K562 (cell line): Measurements from ENCODE around the gene ALG14. TPM values are rescaled to one million over a fixed set of nuclear protein-coding genes. Genes with fewer than 3 reads are reported as not detected.

Experiments
- ATAC-seq: fragments of 200-7000 bp; cut with Tn5 transposase; 3 replicates; pipeline ENCODE4 v1.9.1; 2020; ENCODE audit warnings: moderate library complexity
- BruUV-seq: library from RNA; stranded (reverse); fragments of 400-500 nt; replicated peaks from 2 replicates; lab custom pipeline; 2021; lab: Mats Ljungman, UMichigan
- CTCF ChIA-PET: fragments of 300-600 bp; formaldehyde crosslinking; extraction: SDS; loops from one replicate; lab custom pipeline; 2021; ENCODE audit warnings: low intra/inter-chr PET ratio; lab: Yijun Ruan, JAX
- POLR2A ChIA-PET: fragments of 300-600, 350-650 bp; sonication (Branson Sonifier 250); formaldehyde crosslinking; extraction: SDS; loops from one replicate; lab custom pipeline; 2021; ENCODE audit warnings: antibody characterized with exemption, inconsistent platforms; lab: Yijun Ruan, JAX
- DNase-seq, 4 experiments: peaks; one replicate each; pipeline versions ENCODE4 v3.0.0 to v3.0.0-alpha.2; 2011 to 2018; ENCODE audit warnings: low spot score in 3 of 4, mixed read lengths in 3 of 4; ENCODE audit errors: extremely low read depth in 1 of 4
- FAIRE-seq: peaks from 2 replicates; lab custom pipeline; 2011; peaks lifted over from hg19 to GRCh38; lab: Jason Lieb, UNC
- H2AFZ ChIP-seq: 2 replicates; pipeline ENCODE4 v1.6.0; 2011; ENCODE audit warnings: low read depth, low read length, control low read depth, inconsistent platforms
- H3K27ac ChIP-seq: fragments of 200-600 bp; 3 replicates; pipeline ENCODE4 v1.8.0; 2011; ENCODE audit warnings: low read depth, mild to moderate bottlenecking, control low read depth, inconsistent platforms, low read length, moderate library complexity, mixed read lengths; ENCODE audit errors: extremely low read depth
- H3K27me3 ChIP-seq, 2 experiments: fragments of 300-600 bp in 1 of 2; 2 replicates in 1 of 2; 3 replicates in 1 of 2; pipeline versions ENCODE4 v1.6.0 to v1.8.0; 2011; ENCODE audit warnings: inconsistent platforms in 2 of 2, low read length in 2 of 2, mild to moderate bottlenecking in 1 of 2, mixed read lengths in 1 of 2, moderate library complexity in 1 of 2; ENCODE audit not compliant: control insufficient read depth in 2 of 2, insufficient read depth in 2 of 2
- H3K36me3 ChIP-seq: fragments of 300-600 bp; 3 replicates; pipeline ENCODE4 v1.8.0; 2011; ENCODE audit warnings: mild to moderate bottlenecking, low read length, inconsistent platforms; ENCODE audit not compliant: control insufficient read depth, insufficient read depth
- H3K4me1 ChIP-seq, 2 experiments: fragments of 200-600 bp in 1 of 2; replicated peaks in 1 of 2; 2 replicates in 1 of 2; 3 replicates in 1 of 2; pipeline versions ENCODE4 v1.5.1 to v1.8.0; 2011; ENCODE audit warnings: inconsistent platforms in 2 of 2, low read length in 2 of 2, mild to moderate bottlenecking in 1 of 2, mixed read lengths in 1 of 2, moderate library complexity in 1 of 2; ENCODE audit not compliant: control insufficient read depth in 2 of 2, insufficient read depth in 2 of 2
- H3K4me2 ChIP-seq: 2 replicates; pipeline ENCODE4 v1.6.1; 2011; ENCODE audit warnings: low read length, control low read depth, inconsistent platforms, mixed read lengths; ENCODE audit not compliant: insufficient read depth
- H3K4me3 ChIP-seq: fragments of 200-600 bp; sonication (generic), shearing (Covaris generic); 2 replicates; pipeline ENCODE4 v1.5.1; 2016; ENCODE audit warnings: control low read depth, inconsistent platforms
- H3K79me2 ChIP-seq: fragments of 200-600 bp; 3 replicates; pipeline ENCODE4 v1.8.0; 2011; ENCODE audit warnings: low read length, inconsistent platforms; ENCODE audit not compliant: control insufficient read depth, insufficient read depth
- H3K9ac ChIP-seq, 2 experiments: 2 replicates each; pipeline versions ENCODE4 v1.6.0 to v1.6.1; 2011; ENCODE audit warnings: low read depth in 2 of 2, low read length in 2 of 2, control low read depth in 1 of 2, inconsistent platforms in 1 of 2, mild to moderate bottlenecking in 1 of 2, mixed read lengths in 1 of 2; ENCODE audit not compliant: insufficient read depth in 1 of 2
- H3K9me1 ChIP-seq: one replicate; pipeline ENCODE4 v1.6.0; 2011; ENCODE audit warnings: inconsistent platforms, mild to moderate bottlenecking, low read length, moderate library complexity; ENCODE audit not compliant: control insufficient read depth, insufficient read depth
- H3K9me3 ChIP-seq: replicated peaks from 2 replicates; pipeline ENCODE4 v1.5.1; 2011; ENCODE audit warnings: low read depth, low read length, inconsistent platforms; ENCODE audit not compliant: control insufficient read depth, insufficient read depth
- H4K20me1 ChIP-seq: replicated peaks from 2 replicates; pipeline ENCODE4 v1.6.1; 2011; ENCODE audit warnings: low read length, inconsistent platforms, mixed read lengths; ENCODE audit not compliant: control insufficient read depth, insufficient read depth
- BRD9 ChIP-seq: fragments of 450-650 bp; IDR thresholded peaks from 2 replicates; pipeline ENCODE4 v1.6.1; 2018; ENCODE audit warnings: low read depth; ENCODE audit not compliant: partially characterized antibody
- CEBPG ChIP-seq, 3 experiments: fragments of 200-800 bp in 1 of 3; sonication (Bioruptor generic) in 1 of 3; sonication (generic) in 1 of 3; formaldehyde crosslinking in 1 of 3; IDR thresholded peaks in 2 of 3; conservative IDR thresholded peaks in 1 of 3; 2 replicates each; pipeline versions ENCODE4 v1.6.1 to v1.8.0; 2016 to 2022; ENCODE audit warnings: missing compliant biosample characterization in 2 of 3, missing genetic modification characterization in 2 of 3, mild to moderate bottlenecking in 1 of 3, missing genetic modification reagents in 1 of 3
- CHD1 ChIP-seq: fragments of 200-600 bp; sonication (generic); IDR thresholded peaks from one replicate; pipeline ENCODE4 v1.6.1; 2012; ENCODE audit warnings: mild to moderate bottlenecking, moderate library complexity, low read length, inconsistent platforms
- CTCF ChIP-seq, 3 experiments: IDR thresholded peaks in 2 of 3; conservative IDR thresholded peaks in 1 of 3; 2 replicates each; pipeline ENCODE4 v1.5.1; 2011 to 2012; ENCODE audit warnings: low read length in 3 of 3, mild to moderate bottlenecking in 3 of 3, control low read depth in 2 of 3, improper control_type of control experiment in 1 of 3, inconsistent platforms in 1 of 3, low read depth in 1 of 3, mixed read lengths in 1 of 3, moderate library complexity in 1 of 3; ENCODE audit not compliant: insufficient read depth in 2 of 3
- ETV5 ChIP-seq: sonication (generic); formaldehyde crosslinking; IDR thresholded peaks from 2 replicates; pipeline ENCODE4 v1.4.0; 2020; ENCODE audit warnings: low read depth, mild to moderate bottlenecking, missing genetic modification reagents
- HEY1 ChIP-seq: fragments of 250-450 bp; sonication (Bioruptor Pico); IDR thresholded peaks from 2 replicates; pipeline ENCODE4 v1.5.0; 2020; ENCODE audit warnings: mild to moderate bottlenecking, moderate library complexity, borderline replicate concordance
- HNRNPLL ChIP-seq: fragments of 200-400 bp; formaldehyde crosslinking; IDR thresholded peaks from 2 replicates; pipeline ENCODE4 v1.6.1; 2017; ENCODE audit warnings: low read length, low read depth, mild to moderate bottlenecking; ENCODE audit not compliant: poor library complexity, severe bottlenecking
- JUN ChIP-seq, 2 experiments: sonication (generic) in 1 of 2; formaldehyde crosslinking in 1 of 2; IDR thresholded peaks; 2 replicates each; pipeline versions ENCODE4 v1.6.1 to v1.8.0; 2012 to 2022; ENCODE audit warnings: borderline replicate concordance in 2 of 2, mild to moderate bottlenecking in 2 of 2, improper control_type of control experiment in 1 of 2, low read depth in 1 of 2, low read length in 1 of 2, missing genetic modification reagents in 1 of 2
- MAZ ChIP-seq, 2 experiments: fragments of 450-650 bp in 1 of 2; sonication (generic) in 1 of 2; formaldehyde crosslinking; IDR thresholded peaks in 1 of 2; conservative IDR thresholded peaks in 1 of 2; 2 replicates each; pipeline versions ENCODE4 v1.4.0 to v1.5.0; 2020; ENCODE audit warnings: mild to moderate bottlenecking in 1 of 2, missing genetic modification reagents in 1 of 2
- NCOR1 ChIP-seq: fragments of 450-650 bp; IDR thresholded peaks from 2 replicates; pipeline ENCODE4 v1.6.1; 2016; ENCODE audit warnings: mild to moderate bottlenecking, moderate library complexity
- NFRKB ChIP-seq: fragments of 450-650 bp; IDR thresholded peaks from 2 replicates; pipeline ENCODE4 v1.6.1; 2016; ENCODE audit warnings: low read depth
- NR1H2 ChIP-seq: sonication (generic); formaldehyde crosslinking; IDR thresholded peaks from 2 replicates; pipeline ENCODE4 v1.4.0; 2020; ENCODE audit warnings: mild to moderate bottlenecking, missing genetic modification reagents
- RBM25 ChIP-seq: fragments of 200-400 bp; formaldehyde crosslinking; IDR thresholded peaks from 2 replicates; pipeline ENCODE4 v1.6.1; 2018; ENCODE audit warnings: low read length, low read depth, moderate library complexity; ENCODE audit not compliant: severe bottlenecking
- TBL1XR1 ChIP-seq, 2 experiments: IDR thresholded peaks; 2 replicates each; pipeline ENCODE4 v1.6.1; 2012; ENCODE audit warnings: improper control_type of control experiment in 2 of 2, low read length in 2 of 2, mild to moderate bottlenecking in 1 of 2
- THAP7 ChIP-seq: fragments of 250-450 bp; sonication (Bioruptor Pico); IDR thresholded peaks from 2 replicates; pipeline ENCODE4 v1.5.0; 2021
- U2AF2 ChIP-seq: fragments of 200-400 bp; formaldehyde crosslinking; optimal IDR thresholded peaks from 2 replicates; pipeline ENCODE3; 2017; ENCODE audit warnings: low read depth, mild to moderate bottlenecking, low read length
- ZFPM2 ChIP-seq: fragments of 250-450 bp; sonication (Bioruptor Pico); IDR thresholded peaks from 2 replicates; pipeline ENCODE4 v1.5.1; 2022; ENCODE audit warnings: mild to moderate bottlenecking
- WGBS: fragments of 100-300 bp; shearing (Covaris generic); methylation state at CpG from one replicate; pipeline ENCODE4 v1.1.6; 2016; ENCODE audit warnings: low coverage, mixed read lengths; ENCODE audit not compliant: insufficient coverage; ENCODE audit errors: missing lambda C conversion rate; 5-methylcytosine and 5-hydroxymethylcytosine counted together
- in situ Hi-C: fragments of 300-500 bp; cut with MboI; formaldehyde crosslinking; loops from 4 replicates; pipeline ENCODE4 v1.15.0; 2018; ENCODE audit warnings: inconsistent platforms, mixed read lengths
- intact Hi-C: fragments of 100-400 bp; cut with micrococcal nuclease; formaldehyde crosslinking; loops from 2 replicates; pipeline ENCODE4 v1.14.2; 2022
- polyA plus RNA-seq, 8 experiments: library from polyadenylated mRNA; depleted of rRNA in 4 of 8; stranded (reverse) in 5 of 8; unstranded in 3 of 8; fragments of >200 nt; fragmentation: Nextera tagmentation in 2 of 8; fragmentation: Illumina TruSeq in 1 of 8; extraction: Ambion mirVana in 2 of 8; extraction: Trizol in 1 of 8; gene quantifications; 2 replicates each; pipeline versions ENCODE4 v1.2.1 to v1.2.3, GENCODE V29; 2011 to 2014; ENCODE audit warnings: inconsistent platforms in 1 of 8, missing spikeins in 1 of 8
- total RNA-seq, 7 experiments: library from RNA; depleted of rRNA in 6 of 7; stranded (reverse); fragments of >200 nt in 6 of 7; fragmentation: Illumina TruSeq in 2 of 7; extraction: Trizol in 2 of 7; gene quantifications; 2 replicates each; pipeline versions ENCODE4 v1.2.1 to v1.2.3, GENCODE V29; 2011 to 2021; ENCODE audit warnings: low replicate concordance in 1 of 7
- TF ChIP-seq, protein P1 (sequence below), 2 experiments: fragments of 450-650 bp; conservative IDR thresholded peaks; 2 replicates each; pipeline ENCODE4 v1.6.1; 2017; ENCODE audit warnings: mild to moderate bottlenecking in 2 of 2, moderate library complexity in 2 of 2

Gene ALG14
- total and polyA plus RNA-seq, 9 of the 15 experiments (the other 6 are each of a cell fraction or from before 2014, with no cell fraction given) = 2.8 to 16.2 (median 4.9) TPM

DNA sequence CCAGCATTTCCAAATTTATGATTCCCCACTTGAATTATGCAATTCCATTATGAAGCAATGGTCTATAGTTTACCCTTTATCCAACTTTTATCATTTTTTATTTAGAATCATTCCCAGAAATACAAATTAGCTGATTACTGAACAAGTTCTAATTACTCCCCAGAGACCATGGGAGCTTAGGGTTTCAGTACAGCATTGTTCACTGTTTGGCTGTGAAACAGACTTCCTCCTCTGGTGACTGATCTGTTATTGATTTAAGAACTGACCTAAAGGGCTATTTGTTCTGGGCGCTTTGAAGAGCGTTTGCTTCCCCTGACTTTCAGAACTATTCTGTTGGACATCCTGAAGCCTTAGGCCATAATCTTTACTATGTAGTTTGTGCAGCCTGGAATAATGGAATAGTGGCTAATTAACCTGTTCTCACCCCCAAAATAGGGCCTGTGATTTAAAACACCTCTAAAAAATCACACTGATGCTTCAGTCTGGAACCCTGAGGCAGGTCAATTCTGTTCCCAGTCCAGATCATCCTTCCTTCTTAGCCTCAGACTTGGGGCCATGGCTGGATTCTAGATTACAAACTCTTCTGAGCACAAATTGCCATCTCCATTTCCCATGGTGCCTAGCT is 58.7 kb downstream of the ALG14 start:
- Histone ChIP-seq H3K4me2 (no peak overlapping the region), H3K4me1 (no peaks in the 10 kb centered on the region), H2AFZ (no peak overlapping the region), H3K36me3 (no peaks in the 10 kb centered on the region), H4K20me1 (no peaks in the 10 kb centered on the region), H3K9ac (no peak overlapping the region), H3K9me3 (no peaks in the 10 kb centered on the region; the same call in 1 of the 2 replicates), H3K9me1 (no peaks in the 10 kb centered on the region), H3K27me3 (no peaks in the 10 kb centered on the region), H3K4me3 (no peak overlapping the region), H3K27ac (no peak overlapping the region), H3K79me2 (no peaks in the 10 kb centered on the region)
- ATAC-seq (no peak), DNase-seq (no peak), FAIRE-seq (no peak)
- no TSS peak for BruUV-seq
- WGBS = 48% methylated on average over 2 of the region's 2 CpGs
- in situ Hi-C loops (no loop called here), intact Hi-C loops (no loop called here)
- POLR2A ChIA-PET = no interaction called here
- CTCF ChIA-PET = no interaction called here
- no peak for TF ChIP-seq CEBPG (CRISPR knock-in tag; IDR thresholded peaks at IDR 0.05)
- no peak for TF ChIP-seq CEBPG (tag; conservative IDR thresholded peaks at IDR 0.05 in 1 of 2, IDR thresholded peaks at IDR 0.05 in 1 of 2)
- no peak for TF ChIP-seq U2AF2
- TF ChIP-seq TBL1XR1 (IDR thresholded peaks at IDR 0.05; ENCODE audit: low read length in 2 of 2) = no peak
- TF ChIP-seq MAZ (CRISPR knock-in tag; conservative IDR thresholded peaks at IDR 0.05 in 1 of 2, IDR thresholded peaks at IDR 0.05 in 1 of 2) = no peak
- TF ChIP-seq HNRNPLL = no peak
- TF ChIP-seq ZFPM2 (CRISPR knock-in tag) = no peak
- TF ChIP-seq JUN (IDR thresholded peaks at IDR 0.05; ENCODE audit: borderline replicate concordance, low read depth, low read length) = no peak
- no peak for TF ChIP-seq JUN (CRISPR knock-in tag; IDR thresholded peaks at IDR 0.05; ENCODE audit: borderline replicate concordance)
- no peak for TF ChIP-seq NR1H2 (CRISPR knock-in tag)
- no peak for TF ChIP-seq CTCF (IDR thresholded peaks at IDR 0.05 in 2 of 3, conservative IDR thresholded peaks at IDR 0.05 in 1 of 3; ENCODE audit: insufficient read depth in 2 of 3, low read depth in 1 of 3, low read length in 3 of 3)
- no peak for TF ChIP-seq ETV5 (CRISPR knock-in tag)
- no peak for TF ChIP-seq HEY1
- TF ChIP-seq THAP7 (CRISPR knock-in tag) = no peak
- TF ChIP-seq NCOR1 = no peak
- no peak for TF ChIP-seq NFRKB
- TF ChIP-seq BRD9 = no peak
- no peak for TF ChIP-seq RBM25
- TF ChIP-seq CHD1 = no peak
- TF ChIP-seq, protein P1, sequence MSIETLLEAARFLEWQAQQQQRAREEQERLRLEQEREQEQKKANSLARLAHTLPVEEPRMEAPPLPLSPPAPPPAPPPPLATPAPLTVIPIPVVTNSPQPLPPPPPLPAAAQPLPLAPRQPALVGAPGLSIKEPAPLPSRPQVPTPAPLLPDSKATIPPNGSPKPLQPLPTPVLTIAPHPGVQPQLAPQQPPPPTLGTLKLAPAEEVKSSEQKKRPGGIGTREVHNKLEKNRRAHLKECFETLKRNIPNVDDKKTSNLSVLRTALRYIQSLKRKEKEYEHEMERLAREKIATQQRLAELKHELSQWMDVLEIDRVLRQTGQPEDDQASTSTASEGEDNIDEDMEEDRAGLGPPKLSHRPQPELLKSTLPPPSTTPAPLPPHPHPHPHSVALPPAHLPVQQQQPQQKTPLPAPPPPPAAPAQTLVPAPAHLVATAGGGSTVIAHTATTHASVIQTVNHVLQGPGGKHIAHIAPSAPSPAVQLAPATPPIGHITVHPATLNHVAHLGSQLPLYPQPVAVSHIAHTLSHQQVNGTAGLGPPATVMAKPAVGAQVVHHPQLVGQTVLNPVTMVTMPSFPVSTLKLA (conservative IDR thresholded peaks at IDR 0.05) = no peak
